ENCODE results near the gene OR2AP1. TPM values are rescaled to one million over a fixed set of nuclear protein-coding genes. Genes with fewer than 3 reads are reported as not detected.
"Not testable (repeated sequence)": the region's sequence is repeated elsewhere in the genome, so short reads cannot be mapped to it uniquely, and the experiment has no call there.

Gene OR2AP1
- total RNA-seq: not detected

- ATAC-seq (no peak), DNase-seq (ENCODE audit: low spot score) (no peak)
Measured at GRCh38 chr12:55572168-55572567, at the start of gene OR2AP1. Gene OR2AP1, plus strand, starts transcription at chr12:55572468. Its CDS starts 1,947 bp downstream, at chr12:55574415.

- not testable (repeated sequence) for DNase-seq (ENCODE audit: low spot score); ATAC-seq
Measured at GRCh38 chr12:55548235-55548634, 24.0 kb upstream of the OR2AP1 start.

GRCh38 chr12:55548756-55549155 is 23.5 kb upstream of the OR2AP1 start:
- no peak for ATAC-seq
- no peak for DNase-seq (ENCODE audit: low spot score)

GRCh38 chr12:55549302-55549701 is 23.0 kb upstream of the OR2AP1 start, which contains the start of gene OR6C4:
Gene OR6C4, plus strand, starts transcription at chr12:55549602. Its CDS starts 1,625 bp downstream, at chr12:55551227.
- DNase-seq (ENCODE audit: low spot score) (no peak), ATAC-seq (no peak)

DNA sequence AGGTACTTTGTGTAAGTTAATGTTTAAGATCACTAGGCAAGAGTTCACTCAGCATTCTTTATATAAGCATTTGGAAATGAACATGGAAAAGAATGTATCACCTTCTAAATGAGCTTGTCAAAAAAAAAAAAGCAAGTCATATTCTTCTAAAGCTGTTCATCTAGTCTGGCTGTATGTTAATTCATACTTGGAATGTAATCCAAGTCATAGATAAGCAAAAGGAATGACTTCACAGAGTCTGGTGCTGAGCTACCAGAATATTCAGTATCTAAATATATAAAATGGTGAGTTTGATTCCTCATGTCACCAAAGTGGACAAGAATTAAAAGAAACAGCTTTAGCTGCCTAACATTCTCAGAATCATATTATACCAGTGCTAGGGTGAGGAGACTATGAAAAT is 18.0 kb upstream of the OR2AP1 start:
- DNase-seq (ENCODE audit: low spot score) (no peak), ATAC-seq (no peak)

- DNase-seq (ENCODE audit: low spot score); ATAC-seq: not testable (repeated sequence)
Measured at GRCh38 chr12:55570060-55570459, 2.2 kb upstream of the OR2AP1 start.

DNA sequence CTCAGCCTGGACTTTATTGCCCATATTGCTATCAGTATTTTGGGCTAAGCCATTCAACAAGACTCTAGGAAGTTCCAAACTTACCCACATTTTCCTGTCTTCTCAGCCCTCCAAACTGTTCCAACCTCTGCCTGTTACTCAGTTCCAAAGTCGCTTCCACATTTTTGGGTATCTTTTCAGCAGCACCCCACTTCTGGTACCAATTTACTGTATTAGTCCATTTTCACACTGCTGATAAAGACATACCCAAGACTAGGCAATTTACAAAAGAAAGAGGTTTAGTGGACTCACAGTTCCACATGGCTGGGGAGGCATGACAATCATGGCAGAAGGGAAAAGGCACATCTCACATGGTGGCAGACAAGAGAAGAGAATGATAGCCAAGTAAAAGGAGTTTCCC is 1.6 kb upstream of the OR2AP1 start:
- not testable (repeated sequence) for DNase-seq (ENCODE audit: low spot score); ATAC-seq

DNA sequence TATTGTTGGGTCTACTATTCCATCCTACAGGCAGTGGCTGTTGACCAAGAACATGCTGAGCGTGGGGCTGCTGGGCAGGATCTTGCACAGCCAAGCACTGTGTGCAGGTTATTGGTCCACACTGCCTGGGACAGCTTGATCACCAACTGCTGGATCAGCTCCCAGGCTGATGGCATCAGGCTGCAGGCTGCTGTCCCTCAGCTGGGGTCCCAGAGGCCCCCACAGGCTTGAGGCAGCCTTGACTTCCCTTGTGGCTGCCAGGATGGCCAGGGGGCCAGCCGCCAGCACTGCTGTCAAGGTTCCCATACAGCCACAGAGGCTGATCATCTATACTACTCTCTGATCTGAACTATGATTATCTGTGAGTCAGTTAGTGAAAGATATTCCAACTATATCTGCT is 9.8 kb downstream of the OR2AP1 start:
- DNase-seq (ENCODE audit: low spot score) (no peak), ATAC-seq (no peak)

DNA sequence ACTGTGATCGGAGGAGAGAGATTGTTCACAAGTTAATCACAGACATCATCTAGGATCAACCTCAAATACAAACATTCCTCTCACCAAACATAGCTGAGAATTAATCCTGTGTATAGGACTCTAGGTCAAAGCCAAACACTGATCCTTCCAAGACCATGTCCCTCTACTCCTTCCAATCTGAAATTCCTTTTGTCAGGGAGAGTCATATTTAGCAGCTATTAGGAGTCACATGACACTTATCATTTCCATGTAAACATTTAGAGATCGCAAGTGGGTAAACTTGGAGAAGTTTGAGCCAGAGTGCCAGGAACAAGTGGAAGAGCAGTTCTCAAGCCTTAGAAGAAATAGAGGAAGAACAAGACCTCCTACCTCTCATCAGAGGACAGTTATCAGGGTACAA is 13.5 kb downstream of the OR2AP1 start:
- no peak for ATAC-seq
- no peak for DNase-seq (ENCODE audit: low spot score)

DNA sequence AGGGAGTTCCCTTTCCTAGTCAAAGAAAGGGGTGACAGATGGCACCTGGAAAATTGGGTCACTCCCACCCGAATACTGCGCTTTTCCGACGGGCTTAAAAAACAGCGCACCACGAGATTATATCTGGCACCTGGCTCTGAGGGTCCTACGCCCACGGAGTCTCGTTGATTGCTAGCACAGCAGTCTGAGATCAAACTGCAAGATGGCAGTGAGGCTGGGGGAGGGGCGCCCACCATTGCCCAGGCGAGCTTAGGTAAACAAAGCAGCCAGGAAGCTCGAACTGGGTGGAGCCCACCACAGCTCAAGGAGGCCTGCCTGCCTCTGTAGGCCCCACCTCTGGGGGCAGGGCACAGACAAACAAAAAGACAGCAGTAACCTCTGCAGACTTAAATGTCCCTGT is 17.9 kb downstream of the OR2AP1 start:
- not testable (repeated sequence) for DNase-seq (ENCODE audit: low spot score); ATAC-seq

DNA sequence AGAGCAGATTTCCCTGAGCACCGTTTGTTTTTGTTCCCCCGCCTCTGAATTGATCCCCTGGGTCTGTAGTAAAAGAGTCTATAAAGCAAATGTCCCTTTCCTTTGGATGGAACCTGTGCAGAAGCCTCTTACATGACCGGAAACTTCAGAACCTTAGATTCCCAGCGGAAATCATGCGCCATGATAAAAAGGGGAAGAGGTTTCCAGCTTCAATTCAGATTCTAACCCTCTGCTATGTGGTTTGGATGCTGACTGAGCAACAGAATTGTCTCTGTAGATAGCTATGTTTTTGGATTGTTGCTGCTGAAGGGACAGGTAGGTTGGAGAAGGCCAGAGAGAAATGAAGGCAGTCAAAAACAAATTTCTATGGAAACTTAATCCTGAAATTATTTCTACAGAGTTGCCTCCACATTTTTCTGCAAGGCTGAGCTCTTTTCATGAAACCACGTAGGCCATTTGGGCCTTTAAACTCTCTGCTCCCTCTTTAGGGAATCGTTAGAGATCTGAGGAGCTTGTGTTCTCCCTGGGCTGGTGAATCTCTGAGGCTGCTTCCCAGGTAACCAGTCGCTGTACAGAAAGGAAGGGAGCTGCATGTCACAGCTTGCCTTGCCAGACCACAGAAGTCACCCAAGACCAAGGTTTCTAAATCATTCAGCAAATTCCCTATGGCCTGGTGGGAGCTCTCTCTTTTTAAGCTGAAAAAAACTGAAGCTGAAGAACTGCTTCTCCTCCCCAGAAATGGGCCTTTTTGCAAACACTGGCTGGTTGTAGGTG is 35.7 kb downstream of the OR2AP1 start:
- ATAC-seq (no peak), DNase-seq (ENCODE audit: low spot score) (no peak)

- no peak for DNase-seq (ENCODE audit: low spot score)
- ATAC-seq: no peak
Measured at GRCh38 chr12:55610598-55610997, 38.3 kb downstream of the OR2AP1 start.

DNA sequence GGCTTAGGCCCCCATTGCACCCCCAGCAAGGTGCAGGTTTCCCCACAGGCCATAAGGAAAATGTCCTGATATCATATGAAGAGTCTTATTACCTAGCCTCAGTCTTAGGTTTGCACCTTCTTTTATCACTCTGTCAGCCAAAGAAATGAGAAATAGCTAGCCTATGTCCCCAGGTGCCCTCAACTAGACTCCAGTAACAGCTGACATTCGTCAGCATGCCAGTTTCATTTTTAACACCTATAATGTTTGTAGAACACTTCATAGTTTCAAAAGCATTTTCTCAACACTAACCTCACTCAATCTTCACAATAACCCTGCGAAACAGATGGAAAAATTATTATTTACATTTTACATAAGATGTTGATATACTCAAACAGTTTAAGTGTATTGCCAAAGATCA is 40.4 kb downstream of the OR2AP1 start:
- no peak for ATAC-seq
- DNase-seq (ENCODE audit: low spot score): no peak

GRCh38 chr12:55614764-55615163 is 42.5 kb downstream of the OR2AP1 start:
- ATAC-seq (no peak), DNase-seq (ENCODE audit: low spot score) (no peak)

DNA sequence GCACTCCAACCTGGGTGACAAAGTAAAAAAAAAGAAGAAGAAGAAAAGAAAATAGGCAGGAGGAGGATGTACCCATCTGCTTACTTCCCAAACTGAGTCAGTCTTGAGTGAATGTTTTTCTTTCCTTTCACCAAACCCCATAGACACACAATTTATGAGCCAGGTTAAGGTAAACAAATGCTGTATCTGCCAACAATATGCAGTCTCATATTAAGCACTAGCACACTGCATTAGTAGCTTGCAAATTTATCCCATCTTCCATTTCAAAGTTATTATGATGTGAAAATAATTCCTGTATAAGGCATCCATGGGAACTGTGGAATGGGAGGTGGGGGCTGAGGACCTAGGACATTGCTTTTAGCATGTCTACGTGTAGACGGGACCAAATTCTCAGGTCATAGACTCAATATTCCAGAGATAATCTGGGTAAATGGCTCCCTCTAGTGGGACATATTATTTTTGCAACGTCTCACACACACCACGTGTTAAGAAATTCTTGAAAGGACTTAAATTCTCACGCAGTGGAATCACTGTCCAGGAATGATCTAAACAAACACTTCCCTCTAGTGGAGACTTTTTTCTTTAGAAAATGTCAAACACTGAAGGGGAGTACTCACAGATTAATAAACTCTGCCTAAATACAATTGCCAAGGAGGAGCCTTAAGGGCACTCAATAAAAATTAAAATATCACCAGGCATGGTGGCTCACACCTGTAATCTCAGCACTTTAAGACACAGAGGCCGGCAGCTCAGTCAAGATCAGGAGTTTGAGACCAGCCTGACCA is 47.3 kb downstream of the OR2AP1 start:
- DNase-seq (ENCODE audit: low spot score) (no peak), ATAC-seq (peak; percentile 99)

DNA sequence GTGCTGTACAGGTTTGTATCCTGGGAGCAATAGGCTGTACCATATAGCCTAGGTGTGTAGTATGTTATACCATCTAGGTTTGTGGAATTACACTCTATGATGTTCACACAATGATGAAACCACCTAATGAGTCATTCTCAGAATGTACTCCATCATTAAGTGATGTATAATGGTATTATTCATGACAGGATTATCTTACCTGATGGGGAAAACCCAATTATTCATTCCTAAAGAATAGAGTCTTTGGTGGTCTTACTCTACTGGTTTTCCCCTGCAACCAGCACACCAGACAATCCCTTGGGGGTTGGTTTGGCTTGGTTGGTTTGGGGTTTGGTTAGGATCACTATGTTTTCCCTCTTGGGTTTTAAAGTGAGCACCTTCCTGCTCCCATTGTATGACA is 51.8 kb downstream of the OR2AP1 start:
- DNase-seq (ENCODE audit: low spot score): no peak
- ATAC-seq: no peak

Other genes with a start within 250 kb of the OR2AP1 start
- not detected for gene OR6C3, start 241.7 kb upstream of the OR2AP1 start, total RNA-seq
- not detected for gene OR6C75, start 209.5 kb upstream of the OR2AP1 start, total RNA-seq
- not detected for gene OR6C65, start 171.9 kb upstream of the OR2AP1 start, total RNA-seq
- gene OR6C76, start 146.2 kb upstream of the OR2AP1 start, total RNA-seq: not detected
- not detected for gene OR6C2, start 128.4 kb upstream of the OR2AP1 start, total RNA-seq
- not detected for gene OR6C70, start 102.3 kb upstream of the OR2AP1 start, total RNA-seq
- not detected for gene OR6C68, start 80.1 kb upstream of the OR2AP1 start, total RNA-seq
- gene OR6C4, start 22.9 kb upstream of the OR2AP1 start, total RNA-seq: not detected
- gene OR10P1, start 64.4 kb downstream of the OR2AP1 start, total RNA-seq: not detected
- gene ITGA7, start 135.4 kb downstream of the OR2AP1 start, total RNA-seq: 16.9 TPM
- 97.2 TPM for gene BLOC1S1, start 143.6 kb downstream of the OR2AP1 start, total RNA-seq
- 60.0 TPM for gene RDH5, start 147.9 kb downstream of the OR2AP1 start, total RNA-seq
- gene CD63, start 156.5 kb downstream of the OR2AP1 start, total RNA-seq: 203 TPM
- gene GDF11, start 170.7 kb downstream of the OR2AP1 start, total RNA-seq: 1.1 TPM
- 11.9 TPM for gene SARNP, start 245.3 kb downstream of the OR2AP1 start, total RNA-seq
- 28.4 TPM for gene ORMDL2, start 245.6 kb downstream of the OR2AP1 start, total RNA-seq

Measured in left lobe of liver (tissue), 2 donors.